ENCODE data around the gene CCSER1.

CCSER1 gene

DNA sequence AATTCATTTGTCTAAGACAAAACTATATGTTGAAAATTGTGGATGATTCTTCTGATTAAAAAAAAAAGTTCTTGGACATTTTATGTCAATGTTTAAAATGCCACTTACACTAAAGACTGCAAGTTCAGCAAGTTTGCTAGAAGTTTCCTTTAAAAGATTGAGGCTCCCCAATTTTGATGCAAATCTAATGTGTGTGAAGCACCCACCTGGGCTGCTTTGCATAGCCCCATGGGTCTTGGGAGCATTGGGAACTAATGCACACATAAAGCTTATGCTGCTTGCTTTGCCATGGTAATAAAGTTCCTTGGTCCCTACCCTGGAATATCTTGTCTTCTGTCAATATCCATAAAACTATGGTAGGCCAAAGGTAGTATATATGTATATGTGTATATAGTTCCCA, 1450.7 kb downstream of the CCSER1 start:
- Histone ChIP-seq H3K27ac (ENCODE audit: low read depth, low read length) (no peak overlapping the region), H4K20me1 (ENCODE audit: low read depth, low read length) (no peaks in the 10 kb centered on the region), H3K79me2 (ENCODE audit: insufficient read depth, low read length) (no peaks in the 10 kb centered on the region), H3K36me3 (ENCODE audit: low read length) (no peaks in the 10 kb centered on the region), H3K27me3 (ENCODE audit: low read length) (no peaks in the 10 kb centered on the region), H3K9me2 (replicated peaks; ENCODE audit: insufficient read depth, low read length) (no peaks in the 10 kb centered on the region), H2AFZ (ENCODE audit: low read depth, low read length, severe bottlenecking) (no peak overlapping the region), H3K9me3 (ENCODE audit: insufficient read depth, low read length) (no peaks in the 10 kb centered on the region), H3K9ac (ENCODE audit: low read length) (no peak overlapping the region), H3K4me2 (ENCODE audit: low read depth, low read length, poor library complexity, severe bottlenecking) (no peak overlapping the region), H3F3A (ENCODE audit: insufficient read depth) (no peaks in the 10 kb centered on the region), H3K4me3 (ENCODE audit: insufficient read depth, low read length, poor library complexity, severe bottlenecking) (no peak overlapping the region)
- no peak for TF ChIP-seq EZH2phosphoT487 (conservative IDR thresholded peaks at IDR 0.05; ENCODE audit: low read length)
- TF ChIP-seq, protein P1, sequence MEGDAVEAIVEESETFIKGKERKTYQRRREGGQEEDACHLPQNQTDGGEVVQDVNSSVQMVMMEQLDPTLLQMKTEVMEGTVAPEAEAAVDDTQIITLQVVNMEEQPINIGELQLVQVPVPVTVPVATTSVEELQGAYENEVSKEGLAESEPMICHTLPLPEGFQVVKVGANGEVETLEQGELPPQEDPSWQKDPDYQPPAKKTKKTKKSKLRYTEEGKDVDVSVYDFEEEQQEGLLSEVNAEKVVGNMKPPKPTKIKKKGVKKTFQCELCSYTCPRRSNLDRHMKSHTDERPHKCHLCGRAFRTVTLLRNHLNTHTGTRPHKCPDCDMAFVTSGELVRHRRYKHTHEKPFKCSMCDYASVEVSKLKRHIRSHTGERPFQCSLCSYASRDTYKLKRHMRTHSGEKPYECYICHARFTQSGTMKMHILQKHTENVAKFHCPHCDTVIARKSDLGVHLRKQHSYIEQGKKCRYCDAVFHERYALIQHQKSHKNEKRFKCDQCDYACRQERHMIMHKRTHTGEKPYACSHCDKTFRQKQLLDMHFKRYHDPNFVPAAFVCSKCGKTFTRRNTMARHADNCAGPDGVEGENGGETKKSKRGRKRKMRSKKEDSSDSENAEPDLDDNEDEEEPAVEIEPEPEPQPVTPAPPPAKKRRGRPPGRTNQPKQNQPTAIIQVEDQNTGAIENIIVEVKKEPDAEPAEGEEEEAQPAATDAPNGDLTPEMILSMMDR (IDR thresholded peaks at IDR 0.05; ENCODE audit: insufficient read depth, low read length, poor library complexity, severe bottlenecking), result no peak

DNA sequence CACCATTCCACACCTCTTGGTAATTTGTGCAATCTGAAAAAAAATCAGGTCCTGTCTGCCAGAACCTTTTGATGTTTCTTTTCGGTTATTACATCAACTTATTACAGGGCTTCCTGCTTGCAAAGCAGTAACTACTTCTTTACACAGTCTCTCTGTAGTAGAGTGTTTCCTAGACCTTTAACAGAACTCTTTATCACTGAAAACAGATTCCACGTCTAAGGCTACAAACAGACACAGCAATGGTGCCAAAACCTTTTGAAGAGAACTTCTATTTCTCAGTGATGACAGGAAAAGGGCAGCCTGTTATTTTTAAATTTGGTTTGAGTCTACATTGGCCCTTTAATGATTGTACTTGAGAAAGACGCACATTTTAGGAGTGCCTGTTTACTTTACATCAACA, 1463.1 kb downstream of the CCSER1 start:
- no peak for TF ChIP-seq EZH2phosphoT487 (conservative IDR thresholded peaks at IDR 0.05; ENCODE audit: low read length)
- TF ChIP-seq, protein P1 (IDR thresholded peaks at IDR 0.05; ENCODE audit: insufficient read depth, low read length, poor library complexity, severe bottlenecking), result no peak
- Histone ChIP-seq H3F3A (ENCODE audit: insufficient read depth) (no peaks in the 10 kb centered on the region), H3K27me3 (ENCODE audit: low read length) (no peaks in the 10 kb centered on the region), H3K4me3 (ENCODE audit: insufficient read depth, low read length, poor library complexity, severe bottlenecking) (no peak overlapping the region), H3K27ac (ENCODE audit: low read depth, low read length) (no peak overlapping the region), H3K9ac (ENCODE audit: low read length) (no peak overlapping the region), H3K36me3 (ENCODE audit: low read length) (no peaks in the 10 kb centered on the region), H3K4me2 (ENCODE audit: low read depth, low read length, poor library complexity, severe bottlenecking) (no peak overlapping the region), H3K9me3 (ENCODE audit: insufficient read depth, low read length) (no peaks in the 10 kb centered on the region), H3K79me2 (ENCODE audit: insufficient read depth, low read length) (no peaks in the 10 kb centered on the region), H3K9me2 (replicated peaks; ENCODE audit: insufficient read depth, low read length) (no peaks in the 10 kb centered on the region), H2AFZ (ENCODE audit: low read depth, low read length, severe bottlenecking) (no peak overlapping the region), H4K20me1 (ENCODE audit: low read depth, low read length) (no peaks in the 10 kb centered on the region)

DNA sequence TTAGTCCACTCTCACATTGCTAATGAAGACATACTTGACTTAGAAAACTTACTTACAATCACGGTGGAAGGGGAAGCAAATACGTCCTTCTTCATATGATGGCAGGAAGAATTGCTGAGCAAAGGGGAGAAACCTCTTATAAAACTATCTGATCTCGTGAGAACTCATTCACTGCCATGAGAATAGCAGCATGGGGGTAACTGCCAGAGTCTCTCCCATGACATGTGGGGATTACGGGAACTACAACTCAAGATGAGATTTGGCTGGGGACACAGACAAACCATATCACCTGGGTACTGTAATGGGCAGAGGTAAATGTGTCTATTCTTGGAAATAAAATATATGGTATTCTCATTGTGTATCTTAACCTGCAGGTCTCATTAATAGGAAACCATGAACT, 1464.9 kb downstream of the CCSER1 start:
- no peaks in the 10 kb centered on the region for H3K79me2 ChIP-seq (ENCODE audit: insufficient read depth, low read length)
- H2AFZ ChIP-seq (ENCODE audit: low read depth, low read length, severe bottlenecking), result no peak overlapping the region
- H3K9ac ChIP-seq (ENCODE audit: low read length), result no peak overlapping the region
- H3K9me2 ChIP-seq (replicated peaks; ENCODE audit: insufficient read depth, low read length), result no peaks in the 10 kb centered on the region
- no peaks in the 10 kb centered on the region for H3K9me3 ChIP-seq (ENCODE audit: insufficient read depth, low read length)
- H3K36me3 ChIP-seq (ENCODE audit: low read length), result no peaks in the 10 kb centered on the region
- TF ChIP-seq, protein P1 (IDR thresholded peaks at IDR 0.05; ENCODE audit: insufficient read depth, low read length, poor library complexity, severe bottlenecking), result no peak
- no peak for TF ChIP-seq EZH2phosphoT487 (conservative IDR thresholded peaks at IDR 0.05; ENCODE audit: low read length)
- H3F3A ChIP-seq (ENCODE audit: insufficient read depth), result no peaks in the 10 kb centered on the region
- no peaks in the 10 kb centered on the region for H3K27me3 ChIP-seq (ENCODE audit: low read length)
- no peak overlapping the region for H3K4me2 ChIP-seq (ENCODE audit: low read depth, low read length, poor library complexity, severe bottlenecking)
- H3K27ac ChIP-seq (ENCODE audit: low read depth, low read length), result no peak overlapping the region
- H4K20me1 ChIP-seq (ENCODE audit: low read depth, low read length), result no peaks in the 10 kb centered on the region
- no peak overlapping the region for H3K4me3 ChIP-seq (ENCODE audit: insufficient read depth, low read length, poor library complexity, severe bottlenecking)

All from SU-DHL-6 (cell line).